GM08714 (cell line): ENCODE data around the gene THBS4.

Source experiments
- H3K4me3 ChIP-seq: fragments of 200-500 bp; sonication (Bioruptor generic); 2 replicates; pipeline ENCODE4 v1.5.1; 2014; ENCODE audit warnings: mild to moderate bottlenecking, low read length, inconsistent platforms
- ZNF274 ChIP-seq: IDR thresholded peaks from 2 replicates; pipeline ENCODE4 v1.6.1; 2012; ENCODE audit warnings: mild to moderate bottlenecking, low read depth, low read length

Gene THBS4

GRCh38 chr5:80034559-80034958, 589 bp upstream of the THBS4 start:
- TF ChIP-seq ZNF274, result no peak
- H3K4me3 ChIP-seq, result no peak overlapping the region

- no peak overlapping the region for H3K4me3 ChIP-seq
- TF ChIP-seq ZNF274, result no peak
Measured at GRCh38 chr5:80035839-80036238, 691 bp downstream of the THBS4 start.

GRCh38 chr5:80036615-80037014, 1.5 kb downstream of the THBS4 start:
- TF ChIP-seq ZNF274, result no peak
- H3K4me3 ChIP-seq, result no peak overlapping the region

- no peak overlapping the region for H3K4me3 ChIP-seq
- TF ChIP-seq ZNF274, result no peak
Measured at GRCh38 chr5:80037366-80037765, 2.2 kb downstream of the THBS4 start.

GRCh38 chr5:80039650-80040049, 4.5 kb downstream of the THBS4 start:
- H3K4me3 ChIP-seq, result no peak overlapping the region
- no peak for TF ChIP-seq ZNF274

GRCh38 chr5:80041527-80041926, 6.4 kb downstream of the THBS4 start:
- TF ChIP-seq ZNF274, result no peak
- no peak overlapping the region for H3K4me3 ChIP-seq

GRCh38 chr5:80042330-80042729, 7.2 kb downstream of the THBS4 start:
- H3K4me3 ChIP-seq, result no peak overlapping the region
- TF ChIP-seq ZNF274, result no peak

GRCh38 chr5:80043187-80043586, 8.0 kb downstream of the THBS4 start:
- H3K4me3 ChIP-seq, result no peak overlapping the region
- TF ChIP-seq ZNF274, result no peak

- H3K4me3 ChIP-seq, result no peak overlapping the region
- no peak for TF ChIP-seq ZNF274
Measured at GRCh38 chr5:80048084-80048780, 13.1 kb downstream of the THBS4 start.

- no peak overlapping the region for H3K4me3 ChIP-seq
- TF ChIP-seq ZNF274, result no peak
Measured at GRCh38 chr5:80052464-80052863, 17.3 kb downstream of the THBS4 start.

- TF ChIP-seq ZNF274, result no peak
- H3K4me3 ChIP-seq, result no peak overlapping the region
Measured at GRCh38 chr5:80054682-80055081, 19.5 kb downstream of the THBS4 start.

- TF ChIP-seq ZNF274, result no peak
- no peak overlapping the region for H3K4me3 ChIP-seq
Measured at GRCh38 chr5:80055491-80056170, 20.5 kb downstream of the THBS4 start.

- no peak overlapping the region for H3K4me3 ChIP-seq
- no peak for TF ChIP-seq ZNF274
Measured at GRCh38 chr5:80057099-80057498, 22.0 kb downstream of the THBS4 start.

GRCh38 chr5:80057921-80058320, 22.8 kb downstream of the THBS4 start:
- H3K4me3 ChIP-seq, result no peak overlapping the region
- no peak for TF ChIP-seq ZNF274

GRCh38 chr5:80059354-80059980, 24.3 kb downstream of the THBS4 start:
- no peak for TF ChIP-seq ZNF274
- no peak overlapping the region for H3K4me3 ChIP-seq
